Measurements from ENCODE around the gene CALCOCO1.

- TF ChIP-seq CTCF (IDR thresholded peaks at IDR 0.05): no peak
- no peak for TF ChIP-seq POLR2AphosphoS5 (IDR thresholded peaks at IDR 0.05)
- no peak for TF ChIP-seq POLR2A (IDR thresholded peaks at IDR 0.05)
- no peak for TF ChIP-seq EP300 (IDR thresholded peaks at IDR 0.05)
Measured at GRCh38 chr12:53726946-53727309, 324 bp downstream of the CALCOCO1 start.
